HepG2 (cell line): ENCODE measurements around the gene OSTF1. TPM values are rescaled to one million over a fixed set of nuclear protein-coding genes. Genes with fewer than 3 reads are reported as not detected.

Experiments
- ATAC-seq: fragments of 200-7000 bp; cut with Tn5 transposase; 3 replicates; pipeline ENCODE4 v1.9.1; 2020; ENCODE audit warnings: mild to moderate bottlenecking, moderate library complexity
- BruUV-seq: library from RNA; stranded (reverse); fragments of 400-500 nt; replicated peaks from 2 replicates; lab custom pipeline; 2021; lab: Mats Ljungman, UMichigan
- CTCF ChIA-PET: fragments of 300-600 bp; formaldehyde crosslinking; extraction: SDS; loops from one replicate; lab custom pipeline; 2021; ENCODE audit warnings: low total read pairs, inconsistent platforms, low intra/inter-chr PET ratio; lab: Yijun Ruan, JAX
- POLR2A ChIA-PET: fragments of 350-600 bp; sonication (Branson Sonifier 250); formaldehyde crosslinking; loops from one replicate; lab custom pipeline; 2020; ENCODE audit warnings: antibody characterized with exemption, inconsistent platforms; lab: Yijun Ruan, JAX
- DNase-seq: peaks from one replicate; pipeline ENCODE4 v3.0.0-alpha.2; 2015; ENCODE audit warnings: low spot score
- FAIRE-seq: peaks from 3 replicates; lab custom pipeline; 2011; peaks lifted over from hg19 to GRCh38; lab: Jason Lieb, UNC
- H2AFZ ChIP-seq: one replicate; pipeline ENCODE4 v1.6.1; 2011; ENCODE audit warnings: low read length, inconsistent platforms
- H3K27ac ChIP-seq: fragments of 300-600 bp; 3 replicates; pipeline ENCODE4 v1.8.0; 2011; ENCODE audit warnings: mixed run types, mild to moderate bottlenecking, mixed read lengths, low read length, inconsistent platforms; ENCODE audit not compliant: insufficient read depth; ENCODE audit errors: extremely low read length
- H3K27me3 ChIP-seq, 2 experiments: fragments of 200-600 bp in 1 of 2; 2 replicates in 1 of 2; 3 replicates in 1 of 2; pipeline versions ENCODE4 v1.6.0 to v1.8.0; 2011; ENCODE audit warnings: low read length in 2 of 2, mild to moderate bottlenecking in 2 of 2, moderate library complexity in 2 of 2, inconsistent platforms in 1 of 2; ENCODE audit not compliant: insufficient read depth in 2 of 2, control insufficient read depth in 1 of 2
- H3K36me3 ChIP-seq, 2 experiments: fragments of 200-600 bp in 1 of 2; replicated peaks in 1 of 2; 2 replicates in 1 of 2; 3 replicates in 1 of 2; pipeline versions ENCODE4 v1.5.1 to v1.8.0; 2011; ENCODE audit warnings: low read length in 2 of 2, inconsistent platforms in 1 of 2; ENCODE audit not compliant: insufficient read depth in 2 of 2, control insufficient read depth in 1 of 2
- H3K4me1 ChIP-seq: 2 replicates; pipeline ENCODE4 v1.5.1; 2012; ENCODE audit warnings: low read length, inconsistent platforms; ENCODE audit not compliant: insufficient read depth
- H3K4me2 ChIP-seq: 2 replicates; pipeline ENCODE4 v1.6.0; 2011; ENCODE audit warnings: low read depth, low read length, inconsistent platforms
- H3K4me3 ChIP-seq, 3 experiments: fragments of 200-600 bp in 1 of 3; sonication (generic), shearing (Covaris generic) in 1 of 3; replicated peaks in 1 of 3; 2 replicates each; pipeline ENCODE4 v1.5.1; 2011 to 2016; ENCODE audit warnings: low read length in 3 of 3, inconsistent platforms in 2 of 3, low read depth in 2 of 3, mild to moderate bottlenecking in 2 of 3, control low read depth in 1 of 3, mixed read lengths in 1 of 3; ENCODE audit not compliant: insufficient read depth in 1 of 3
- H3K79me2 ChIP-seq: one replicate; pipeline ENCODE4 v1.6.1; 2011; ENCODE audit warnings: low read length, inconsistent platforms; ENCODE audit not compliant: insufficient read depth
- H3K9ac ChIP-seq: 2 replicates; pipeline ENCODE4 v1.6.0; 2011; ENCODE audit warnings: mild to moderate bottlenecking, low read depth, low read length, inconsistent platforms; ENCODE audit not compliant: insufficient read depth
- H3K9me3 ChIP-seq: 2 replicates; pipeline ENCODE4 v1.5.1; 2012; ENCODE audit warnings: mild to moderate bottlenecking, low read length
- H4K20me1 ChIP-seq: 2 replicates; pipeline ENCODE4 v1.6.0; 2011; ENCODE audit warnings: inconsistent platforms, mild to moderate bottlenecking, low read length, moderate library complexity; ENCODE audit not compliant: insufficient read depth
- CCDC6 ChIP-seq: sonication (generic); formaldehyde crosslinking; IDR thresholded peaks from 2 replicates; pipeline ENCODE4 v1.8.1; 2022; ENCODE audit warnings: mild to moderate bottlenecking, missing genetic modification reagents, moderate library complexity
- MEF2D ChIP-seq: sonication (generic); formaldehyde crosslinking; IDR thresholded peaks from 2 replicates; pipeline ENCODE4 v1.5.1; 2020; ENCODE audit warnings: mild to moderate bottlenecking, missing genetic modification reagents
- MLX ChIP-seq: IDR thresholded peaks from 2 replicates; pipeline ENCODE4 v1.6.1; 2016
- SALL1 ChIP-seq: sonication (generic); formaldehyde crosslinking; IDR thresholded peaks from 2 replicates; pipeline ENCODE4 v1.8.0; 2022; ENCODE audit warnings: mild to moderate bottlenecking, missing genetic modification reagents
- TFAP4 ChIP-seq: sonication (generic); IDR thresholded peaks from 2 replicates; pipeline ENCODE4 v1.6.1; 2016; ENCODE audit warnings: low read depth, borderline replicate concordance
- YY1 ChIP-seq: IDR thresholded peaks from 2 replicates; pipeline ENCODE4 v1.6.1; 2011; ENCODE audit warnings: low read length, low read depth, moderate library complexity, mild to moderate bottlenecking; ENCODE audit not compliant: insufficient read depth, insufficient replicate concordance
- ZNF232 ChIP-seq: sonication (generic); formaldehyde crosslinking; IDR thresholded peaks from 2 replicates; pipeline ENCODE4 v1.4.0; 2020; ENCODE audit warnings: missing genetic modification reagents, borderline replicate concordance
- ZNF264 ChIP-seq: sonication (generic); formaldehyde crosslinking; IDR thresholded peaks from 2 replicates; pipeline ENCODE4 v1.4.0; 2020; ENCODE audit warnings: missing genetic modification reagents
- ZNF460 ChIP-seq: sonication (generic); formaldehyde crosslinking; IDR thresholded peaks from 2 replicates; pipeline ENCODE4 v1.5.1; 2020; ENCODE audit warnings: missing genetic modification reagents, mild to moderate bottlenecking, borderline replicate concordance
- ZNF558 ChIP-seq: sonication (generic); formaldehyde crosslinking; IDR thresholded peaks from 2 replicates; pipeline ENCODE4 v1.9.0; 2022; ENCODE audit warnings: mild to moderate bottlenecking, missing genetic modification reagents, borderline replicate concordance
- ZNF644 ChIP-seq: IDR thresholded peaks from 2 replicates; pipeline ENCODE4 v1.6.1; 2016; ENCODE audit warnings: low read depth
- WGBS: methylation state at CpG from one replicate; pipeline ENCODE4 v1.1.6; 2017; ENCODE audit warnings: low lambda C conversion rate; 5-methylcytosine and 5-hydroxymethylcytosine counted together
- in situ Hi-C: cut with HindIII; loops from 2 replicates; pipeline ENCODE4 v1.10.0; 2017; ENCODE audit warnings: low pct_unique_long_range_greater_than_20kb; ENCODE audit not compliant: extremely low pct_ligation_motif_present
- intact Hi-C: fragments of 100-400 bp; cut with micrococcal nuclease; formaldehyde crosslinking; loops from one replicate; pipeline ENCODE4 v1.10.0; 2022; ENCODE audit not compliant: unreplicated experiment
- polyA plus RNA-seq, 8 experiments: library from polyadenylated mRNA; depleted of rRNA in 3 of 8; stranded (reverse) in 7 of 8; unstranded in 1 of 8; fragments of >200 nt; fragmentation: Illumina TruSeq in 4 of 8; extraction: Trizol in 4 of 8; gene quantifications; 2 replicates each; pipeline versions ENCODE4 v1.2.1 to v1.2.3, GENCODE V29; 2011 to 2016; ENCODE audit warnings: low read depth in 4 of 8, missing spikeins in 1 of 8, mixed read lengths in 1 of 8; ENCODE audit not compliant: insufficient read depth in 1 of 8
- total RNA-seq, 5 experiments: library from RNA; depleted of rRNA; stranded (reverse); fragments of >200 nt; fragmentation: Illumina TruSeq; extraction: Trizol; gene quantifications; 2 replicates each; pipeline ENCODE4 v1.2.3, GENCODE V29; 2016; ENCODE audit warnings: low read depth in 1 of 5
- TF ChIP-seq, protein P1 (sequence below): sonication (generic); formaldehyde crosslinking; IDR thresholded peaks from 2 replicates; pipeline ENCODE4 v1.4.0; 2020; ENCODE audit warnings: missing genetic modification reagents, mild to moderate bottlenecking, borderline replicate concordance
- TF ChIP-seq, protein P2 (sequence below): IDR thresholded peaks from 2 replicates; pipeline ENCODE4 v1.6.1; 2018; ENCODE audit warnings: missing genetic modification reagents
- TF ChIP-seq, protein P3 (sequence below): IDR thresholded peaks from 2 replicates; pipeline ENCODE4 v1.6.1; 2012; ENCODE audit warnings: inconsistent platforms

Gene OSTF1
- total and polyA plus RNA-seq, 2 of the 13 experiments (the other 11 are each of a cell fraction or from before 2014, with no cell fraction given) = 16.8 to 39.0 TPM

DNA sequence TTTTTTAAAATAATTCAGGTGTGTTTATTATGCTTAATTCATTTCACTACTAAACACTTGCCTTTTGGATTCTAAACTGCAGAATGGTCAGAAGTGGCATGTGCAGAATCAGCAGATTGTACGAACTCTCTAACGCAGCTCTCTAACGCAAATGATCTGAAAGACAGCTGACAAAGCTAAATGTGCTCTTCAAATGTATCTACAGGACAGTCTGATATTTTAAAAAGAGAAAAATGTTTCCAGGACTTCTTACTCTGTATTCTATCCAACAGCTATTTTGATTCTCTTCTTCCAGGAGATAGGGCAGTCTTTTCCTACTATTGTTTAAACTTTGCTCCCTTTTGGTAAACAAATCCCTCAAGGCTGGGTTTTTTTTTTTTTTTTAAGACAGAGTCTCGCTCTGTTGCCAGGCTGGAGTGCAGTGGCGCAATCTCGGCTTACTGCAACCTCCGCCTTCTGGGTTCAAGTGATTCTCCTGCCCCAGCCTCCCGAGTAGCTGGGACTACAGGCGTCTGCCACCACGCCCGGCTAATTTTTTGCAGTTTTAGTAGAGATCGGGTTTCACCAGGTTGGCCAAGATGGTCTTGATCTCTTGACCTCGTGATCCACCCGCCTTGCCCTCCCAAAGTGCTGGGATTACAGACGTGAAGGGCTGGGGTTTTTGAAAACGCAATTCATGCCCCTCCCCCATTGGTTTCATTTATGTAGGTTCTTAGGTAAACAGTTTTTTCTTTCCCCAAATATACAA, 1.6 kb upstream of the OSTF1 start (continued):
- 0 out of 2 replicates have a peak, but pooled peaks have one; percentile 8 for TF ChIP-seq ZNF644 (CRISPR knock-in tag)
- no peak for TF ChIP-seq CCDC6 (CRISPR knock-in tag)
- TF ChIP-seq ZNF460 (CRISPR knock-in tag) = peak; percentile 99
- no peak for TF ChIP-seq MEF2D
- peak; percentile 73 for TF ChIP-seq SALL1 (CRISPR knock-in tag)

- H3K9ac ChIP-seq = peak overlapping the region; percentile 93
- H3K79me2 ChIP-seq = peaks cover 23% of the 10 kb centered on the region
- TF ChIP-seq, protein P1, sequence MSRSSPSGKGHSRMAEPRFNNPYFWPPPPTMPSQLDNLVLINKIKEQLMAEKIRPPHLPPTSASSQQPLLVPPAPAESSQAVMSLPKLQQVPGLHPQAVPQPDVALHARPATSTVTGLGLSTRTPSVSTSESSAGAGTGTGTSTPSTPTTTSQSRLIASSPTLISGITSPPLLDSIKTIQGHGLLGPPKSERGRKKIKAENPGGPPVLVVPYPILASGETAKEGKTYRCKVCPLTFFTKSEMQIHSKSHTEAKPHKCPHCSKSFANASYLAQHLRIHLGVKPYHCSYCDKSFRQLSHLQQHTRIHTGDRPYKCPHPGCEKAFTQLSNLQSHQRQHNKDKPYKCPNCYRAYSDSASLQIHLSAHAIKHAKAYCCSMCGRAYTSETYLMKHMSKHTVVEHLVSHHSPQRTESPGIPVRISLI (CRISPR knock-in tag) = 0 out of 2 replicates have a peak, but pooled peaks have one; percentile 37
- 0 out of 2 replicates have a peak, but pooled peaks have one; percentile 27 for TF ChIP-seq TFAP4
- TF ChIP-seq MLX (CRISPR knock-in tag) = 0 out of 2 replicates have a peak, but pooled peaks have one; percentile 3
- no peak for TF ChIP-seq ZNF558 (CRISPR knock-in tag)
- TF ChIP-seq, protein P2, sequence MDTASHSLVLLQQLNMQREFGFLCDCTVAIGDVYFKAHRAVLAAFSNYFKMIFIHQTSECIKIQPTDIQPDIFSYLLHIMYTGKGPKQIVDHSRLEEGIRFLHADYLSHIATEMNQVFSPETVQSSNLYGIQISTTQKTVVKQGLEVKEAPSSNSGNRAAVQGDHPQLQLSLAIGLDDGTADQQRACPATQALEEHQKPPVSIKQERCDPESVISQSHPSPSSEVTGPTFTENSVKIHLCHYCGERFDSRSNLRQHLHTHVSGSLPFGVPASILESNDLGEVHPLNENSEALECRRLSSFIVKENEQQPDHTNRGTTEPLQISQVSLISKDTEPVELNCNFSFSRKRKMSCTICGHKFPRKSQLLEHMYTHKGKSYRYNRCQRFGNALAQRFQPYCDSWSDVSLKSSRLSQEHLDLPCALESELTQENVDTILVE (CRISPR knock-in tag) = 0 out of 2 replicates have a peak, but pooled peaks have one; percentile 11
- peak; percentile 53; the same call in 1 of the 2 replicates for TF ChIP-seq ZNF232 (CRISPR knock-in tag)
- TF ChIP-seq ZNF264 (CRISPR knock-in tag) = peak; percentile 73; the same call in 1 of the 2 replicates
- TF ChIP-seq YY1 = peak; percentile 2
- TF ChIP-seq, protein P3, sequence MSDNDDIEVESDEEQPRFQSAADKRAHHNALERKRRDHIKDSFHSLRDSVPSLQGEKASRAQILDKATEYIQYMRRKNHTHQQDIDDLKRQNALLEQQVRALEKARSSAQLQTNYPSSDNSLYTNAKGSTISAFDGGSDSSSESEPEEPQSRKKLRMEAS = 0 out of 2 replicates have a peak, but pooled peaks have one; percentile 12
Measured at GRCh38 chr9:75087289-75087823, 958 bp upstream of the OSTF1 start.

More at GRCh38 chr9:75087289-75087823, 958 bp upstream of the OSTF1 start:
- DNase-seq (peak; percentile 21), ATAC-seq (peak; percentile 55), FAIRE-seq (peak; percentile 8)
- intact Hi-C loops (loop anchor here (5.0 kb wide), 2 partner anchors 95 to 135 kb away; partner anchors contain the start of gene C9orf40), in situ Hi-C loops (loop anchor here (5.0 kb wide), 1 partner anchor 135 kb away; the partner anchor contains the start of gene C9orf40)
- peaks cover 78% of the 10 kb centered on the region for H3K4me1 ChIP-seq
- under 1% methylated on average over 19 of the region's 20 CpGs for WGBS
- H3K4me3 ChIP-seq = peak overlapping the region; percentile 85 to 98 (median 91)
- CTCF ChIA-PET = no interaction called here
- BruUV-seq = TSS peak; percentile 72
- no peaks in the 10 kb centered on the region; a peak in 1 of 5 replicates for H3K27me3 ChIP-seq
- H2AFZ ChIP-seq = no peak overlapping the region
- H3K4me2 ChIP-seq = peak overlapping the region; percentile 86
- H3K36me3 ChIP-seq = no peaks in the 10 kb centered on the region
- POLR2A ChIA-PET = interaction anchor here (0.6 to 2.3 kb wide), 5 partner anchors 60 to 1308 kb away, joined by 4 to 18 read pairs (median 5); partner anchors contain the start of genes CARNMT1 and RFK
- peaks cover 5% of the 10 kb centered on the region; the same call in 1 of the 2 replicates for H4K20me1 ChIP-seq
- H3K27ac ChIP-seq = peak overlapping the region; percentile 98
- H3K9me3 ChIP-seq = no peaks in the 10 kb centered on the region
